ENCODE data around the gene C11orf24.
A peak's percentile ranks its signal among the peaks of the same experiment; 100 is the strongest.

C11orf24 gene

DNA sequence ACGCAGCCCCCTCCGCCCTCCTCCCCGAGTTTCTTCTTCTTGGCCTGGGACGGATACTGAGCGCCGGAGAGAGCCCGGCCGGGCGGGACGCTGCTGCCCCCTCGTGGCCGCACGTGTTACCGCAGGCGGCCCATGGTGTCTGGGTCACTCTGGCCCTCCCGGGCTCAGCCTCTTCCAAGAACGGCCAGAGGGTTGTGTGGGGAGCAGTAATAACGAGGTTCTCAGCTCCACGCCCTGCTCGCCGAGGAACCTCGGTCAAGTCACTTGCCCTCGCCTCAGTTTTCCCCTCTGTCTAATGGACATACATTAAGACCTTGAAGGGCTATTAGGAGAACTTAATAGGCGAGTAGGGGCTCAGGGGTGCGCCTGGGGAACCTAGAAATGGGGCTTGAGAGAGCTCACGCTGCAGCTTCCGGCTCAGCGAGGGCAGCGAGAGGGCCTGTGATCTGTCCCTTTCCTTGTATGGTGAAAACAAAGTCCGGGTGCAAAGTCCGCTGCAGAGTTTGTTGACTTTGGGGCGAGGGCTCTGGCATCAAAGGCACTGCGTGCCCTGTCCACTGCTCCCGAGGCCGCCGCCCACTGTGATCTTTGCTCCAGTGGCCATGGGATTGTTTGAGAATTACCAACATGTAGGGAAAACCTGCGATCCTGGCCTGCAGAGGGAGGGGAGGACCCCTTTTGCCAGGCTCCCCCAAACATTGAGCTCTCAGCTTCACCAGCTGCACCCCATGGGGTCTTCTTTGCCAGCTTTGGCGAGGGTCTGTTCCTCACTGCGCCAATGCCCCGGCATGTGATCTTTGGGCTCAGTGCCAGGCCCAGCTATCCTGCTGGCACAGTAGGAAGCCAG, 26.3 kb upstream of the C11orf24 start:
- no peak overlapping the region for H3K4ac ChIP-seq (ENCODE audit: low read depth, low read length)
- no peak overlapping the region for H2AK5ac ChIP-seq (ENCODE audit: low read length)
- no peaks in the 10 kb centered on the region for H3K79me2 ChIP-seq (ENCODE audit: control insufficient read depth, insufficient read depth, low read length, poor library complexity)
- H3K4me2 ChIP-seq (ENCODE audit: low read length) = no peak overlapping the region
- no peaks in the 10 kb centered on the region for H3K36me3 ChIP-seq (ENCODE audit: control insufficient read depth in 1 of 2, insufficient read depth in 2 of 2, low read length in 2 of 2)
- no peaks in the 10 kb centered on the region for H3K79me1 ChIP-seq (ENCODE audit: low read length)
- H2BK12ac ChIP-seq (ENCODE audit: low read length) = no peak overlapping the region
- no peak overlapping the region for H3K18ac ChIP-seq (ENCODE audit: low read length)
- no peak overlapping the region for H3K27ac ChIP-seq (ENCODE audit: low read depth, low read length)
- H4K8ac ChIP-seq (ENCODE audit: low read depth, low read length) = no peak overlapping the region
- peak; percentile 56 to 83 for DNase-seq
- H2AFZ ChIP-seq (ENCODE audit: insufficient read depth, low read length, poor library complexity) = no peak overlapping the region
- no peak overlapping the region for H2BK5ac ChIP-seq (ENCODE audit: low read depth, low read length, poor library complexity)
- no peaks in the 10 kb centered on the region for H3K4me1 ChIP-seq (ENCODE audit: control insufficient read depth in 1 of 2, insufficient read depth in 2 of 2, low read length in 2 of 2)
- no peak overlapping the region for H4K12ac ChIP-seq (ENCODE audit: low read depth, low read length)
- H2BK120ac ChIP-seq (ENCODE audit: insufficient read depth, low read length, poor library complexity) = no peak overlapping the region
- H3K27me3 ChIP-seq (ENCODE audit: insufficient read depth, low read length) = no peaks in the 10 kb centered on the region
- H3K23ac ChIP-seq (ENCODE audit: low read length) = no peak overlapping the region
- H3K14ac ChIP-seq (ENCODE audit: low read length) = no peak overlapping the region
- H3K9me3 ChIP-seq (ENCODE audit: insufficient read depth, low read depth, low read length) = peaks cover 2% of the 10 kb centered on the region
- no CpG with 5 or more reads among the region's 40 CpGs for WGBS (ENCODE audit: extremely low coverage, insufficient coverage, insufficient read length)
- H3K9ac ChIP-seq (ENCODE audit: low read length) = no peak overlapping the region
- no peak overlapping the region for H4K91ac ChIP-seq (ENCODE audit: low read depth, low read length)
- no peak overlapping the region for H3K4me3 ChIP-seq (ENCODE audit: low read depth, low read length)

DNA sequence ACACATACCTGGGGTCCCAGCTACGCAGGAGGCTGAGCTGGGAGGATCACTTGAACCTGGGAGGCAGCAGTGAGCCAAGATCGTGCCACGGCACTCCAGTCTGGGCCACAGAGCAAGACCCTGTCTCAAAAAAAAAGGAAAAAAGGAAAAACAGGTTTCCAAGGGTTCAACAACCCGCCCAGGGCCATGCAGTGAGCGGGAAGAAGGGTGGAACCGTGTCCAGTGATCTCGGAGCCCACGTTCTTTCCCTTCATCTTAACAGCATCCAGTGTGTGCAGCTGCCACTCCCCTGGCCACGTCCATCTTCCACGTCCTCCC, 25.7 kb upstream of the C11orf24 start:
- no peak overlapping the region for H2AFZ ChIP-seq (ENCODE audit: insufficient read depth, low read length, poor library complexity)
- no peak overlapping the region for H3K23ac ChIP-seq (ENCODE audit: low read length)
- H3K4me3 ChIP-seq (ENCODE audit: low read depth, low read length) = no peak overlapping the region
- H3K36me3 ChIP-seq (ENCODE audit: control insufficient read depth in 1 of 2, insufficient read depth in 2 of 2, low read length in 2 of 2) = no peaks in the 10 kb centered on the region
- H2BK120ac ChIP-seq (ENCODE audit: insufficient read depth, low read length, poor library complexity) = no peak overlapping the region
- H3K14ac ChIP-seq (ENCODE audit: low read length) = no peak overlapping the region
- no peak overlapping the region for H4K91ac ChIP-seq (ENCODE audit: low read depth, low read length)
- H2BK12ac ChIP-seq (ENCODE audit: low read length) = no peak overlapping the region
- no peaks in the 10 kb centered on the region for H3K79me2 ChIP-seq (ENCODE audit: control insufficient read depth, insufficient read depth, low read length, poor library complexity)
- no peak overlapping the region for H3K9ac ChIP-seq (ENCODE audit: low read length)
- peaks cover 2% of the 10 kb centered on the region for H3K9me3 ChIP-seq (ENCODE audit: insufficient read depth, low read depth, low read length)
- H3K4me2 ChIP-seq (ENCODE audit: low read length) = no peak overlapping the region
- WGBS (ENCODE audit: extremely low coverage, insufficient coverage, insufficient read length) = no CpG with 5 or more reads among the region's 10 CpGs
- H3K4me1 ChIP-seq (ENCODE audit: control insufficient read depth in 1 of 2, insufficient read depth in 2 of 2, low read length in 2 of 2) = no peaks in the 10 kb centered on the region
- no peak overlapping the region for H4K12ac ChIP-seq (ENCODE audit: low read depth, low read length)
- no peak overlapping the region for H2BK5ac ChIP-seq (ENCODE audit: low read depth, low read length, poor library complexity)
- no peak for DNase-seq
- H4K8ac ChIP-seq (ENCODE audit: low read depth, low read length) = no peak overlapping the region
- no peak overlapping the region for H3K18ac ChIP-seq (ENCODE audit: low read length)
- H2AK5ac ChIP-seq (ENCODE audit: low read length) = no peak overlapping the region
- no peak overlapping the region for H3K4ac ChIP-seq (ENCODE audit: low read depth, low read length)
- no peaks in the 10 kb centered on the region for H3K79me1 ChIP-seq (ENCODE audit: low read length)
- no peak overlapping the region for H3K27ac ChIP-seq (ENCODE audit: low read depth, low read length)
- H3K27me3 ChIP-seq (ENCODE audit: insufficient read depth, low read length) = no peaks in the 10 kb centered on the region

DNA sequence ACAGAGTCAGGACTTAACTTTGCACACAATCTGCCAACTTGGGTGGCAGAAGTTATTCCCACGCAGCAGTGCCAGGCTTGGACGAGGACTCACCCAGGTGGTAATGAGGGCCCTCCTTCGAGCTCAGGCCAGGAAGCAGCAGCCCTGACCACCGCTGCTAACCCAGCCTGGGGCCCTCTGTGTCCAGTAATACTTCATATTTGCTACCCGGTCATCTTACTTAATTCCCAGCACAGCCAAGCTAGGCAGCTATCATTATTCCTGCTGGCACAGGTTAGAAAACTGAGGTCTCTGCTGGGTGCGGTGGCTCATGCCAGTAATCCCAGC, 25.2 kb upstream of the C11orf24 start:
- no peaks in the 10 kb centered on the region for H3K36me3 ChIP-seq (ENCODE audit: control insufficient read depth in 1 of 2, insufficient read depth in 2 of 2, low read length in 2 of 2)
- H2BK12ac ChIP-seq (ENCODE audit: low read length) = no peak overlapping the region
- H4K12ac ChIP-seq (ENCODE audit: low read depth, low read length) = no peak overlapping the region
- no peak overlapping the region for H2AK5ac ChIP-seq (ENCODE audit: low read length)
- no peak overlapping the region for H3K27ac ChIP-seq (ENCODE audit: low read depth, low read length)
- DNase-seq = no peak
- H3K9ac ChIP-seq (ENCODE audit: low read length) = no peak overlapping the region
- H2BK120ac ChIP-seq (ENCODE audit: insufficient read depth, low read length, poor library complexity) = no peak overlapping the region
- H3K4me1 ChIP-seq (ENCODE audit: control insufficient read depth in 1 of 2, insufficient read depth in 2 of 2, low read length in 2 of 2) = no peaks in the 10 kb centered on the region
- no peak overlapping the region for H3K23ac ChIP-seq (ENCODE audit: low read length)
- no peak overlapping the region for H3K14ac ChIP-seq (ENCODE audit: low read length)
- H3K27me3 ChIP-seq (ENCODE audit: insufficient read depth, low read length) = no peaks in the 10 kb centered on the region
- no peak overlapping the region for H3K4me3 ChIP-seq (ENCODE audit: low read depth, low read length)
- no peaks in the 10 kb centered on the region for H3K79me1 ChIP-seq (ENCODE audit: low read length)
- no peak overlapping the region for H2BK5ac ChIP-seq (ENCODE audit: low read depth, low read length, poor library complexity)
- H3K4ac ChIP-seq (ENCODE audit: low read depth, low read length) = no peak overlapping the region
- no peak overlapping the region for H2AFZ ChIP-seq (ENCODE audit: insufficient read depth, low read length, poor library complexity)
- no peaks in the 10 kb centered on the region for H3K79me2 ChIP-seq (ENCODE audit: control insufficient read depth, insufficient read depth, low read length, poor library complexity)
- H3K18ac ChIP-seq (ENCODE audit: low read length) = no peak overlapping the region
- H4K8ac ChIP-seq (ENCODE audit: low read depth, low read length) = no peak overlapping the region
- peaks cover 2% of the 10 kb centered on the region for H3K9me3 ChIP-seq (ENCODE audit: insufficient read depth, low read depth, low read length)
- no CpG with 5 or more reads among the region's 6 CpGs for WGBS (ENCODE audit: extremely low coverage, insufficient coverage, insufficient read length)
- no peak overlapping the region for H4K91ac ChIP-seq (ENCODE audit: low read depth, low read length)
- no peak overlapping the region for H3K4me2 ChIP-seq (ENCODE audit: low read length)

DNA sequence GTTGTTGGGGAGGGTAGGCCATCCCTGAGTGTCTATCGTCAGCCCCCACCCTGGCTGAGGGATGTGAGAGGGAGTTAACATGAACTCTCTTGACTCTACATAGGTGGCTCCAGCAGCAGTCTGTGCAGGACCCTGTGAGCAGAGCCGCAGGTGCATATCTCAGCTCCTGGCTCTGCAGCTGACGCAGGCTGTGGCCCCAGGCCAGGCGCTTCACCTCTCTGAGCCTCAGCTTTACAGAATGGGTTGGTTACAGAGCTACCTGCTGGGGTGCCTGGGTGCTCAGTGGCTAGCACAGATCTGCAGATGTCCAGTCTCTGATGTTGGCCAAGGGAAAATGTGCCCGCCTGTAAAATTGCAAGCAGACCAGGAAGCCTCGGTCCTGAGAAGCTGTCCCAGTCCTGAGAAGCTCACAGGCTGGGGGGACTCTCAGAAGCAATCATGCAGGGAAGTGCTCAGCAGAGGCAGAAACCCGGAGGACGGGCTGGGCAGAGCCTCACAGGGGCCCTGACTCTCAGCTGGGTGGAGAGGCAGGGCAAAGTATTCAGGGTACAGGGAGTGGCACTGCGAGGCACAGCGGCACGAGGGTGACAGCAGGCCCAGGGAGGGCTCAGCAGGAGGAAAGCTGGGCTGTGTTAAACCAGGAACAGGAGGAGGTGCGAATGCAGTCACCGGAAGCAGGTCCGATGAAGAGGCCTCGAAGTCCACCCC, 24.7 kb upstream of the C11orf24 start:
- no peak overlapping the region for H2AFZ ChIP-seq (ENCODE audit: insufficient read depth, low read length, poor library complexity)
- H3K27ac ChIP-seq (ENCODE audit: low read depth, low read length) = no peak overlapping the region
- H3K36me3 ChIP-seq (ENCODE audit: control insufficient read depth in 1 of 2, insufficient read depth in 2 of 2, low read length in 2 of 2) = no peaks in the 10 kb centered on the region
- no peak overlapping the region for H2BK12ac ChIP-seq (ENCODE audit: low read length)
- no peak overlapping the region for H3K4me3 ChIP-seq (ENCODE audit: low read depth, low read length)
- no peak overlapping the region for H3K4ac ChIP-seq (ENCODE audit: low read depth, low read length)
- no peak overlapping the region for H4K8ac ChIP-seq (ENCODE audit: low read depth, low read length)
- H2AK5ac ChIP-seq (ENCODE audit: low read length) = no peak overlapping the region
- H3K9ac ChIP-seq (ENCODE audit: low read length) = no peak overlapping the region
- H4K91ac ChIP-seq (ENCODE audit: low read depth, low read length) = no peak overlapping the region
- H3K27me3 ChIP-seq (ENCODE audit: insufficient read depth, low read length) = no peaks in the 10 kb centered on the region
- no peak overlapping the region for H3K18ac ChIP-seq (ENCODE audit: low read length)
- no peaks in the 10 kb centered on the region for H3K4me1 ChIP-seq (ENCODE audit: control insufficient read depth in 1 of 2, insufficient read depth in 2 of 2, low read length in 2 of 2)
- H3K4me2 ChIP-seq (ENCODE audit: low read length) = no peak overlapping the region
- no peaks in the 10 kb centered on the region for H3K79me2 ChIP-seq (ENCODE audit: control insufficient read depth, insufficient read depth, low read length, poor library complexity)
- H3K9me3 ChIP-seq (ENCODE audit: insufficient read depth, low read depth, low read length) = peaks cover 2% of the 10 kb centered on the region
- no CpG with 5 or more reads among the region's 15 CpGs for WGBS (ENCODE audit: extremely low coverage, insufficient coverage, insufficient read length)
- no peak overlapping the region for H3K14ac ChIP-seq (ENCODE audit: low read length)
- no peak for DNase-seq
- H4K12ac ChIP-seq (ENCODE audit: low read depth, low read length) = no peak overlapping the region
- H2BK120ac ChIP-seq (ENCODE audit: insufficient read depth, low read length, poor library complexity) = no peak overlapping the region
- H3K79me1 ChIP-seq (ENCODE audit: low read length) = no peaks in the 10 kb centered on the region
- H2BK5ac ChIP-seq (ENCODE audit: low read depth, low read length, poor library complexity) = no peak overlapping the region
- no peak overlapping the region for H3K23ac ChIP-seq (ENCODE audit: low read length)

Data from trophoblast cell (in vitro differentiated cells and primary cell).